ENCODE results near the gene GGNBP2.

DNA sequence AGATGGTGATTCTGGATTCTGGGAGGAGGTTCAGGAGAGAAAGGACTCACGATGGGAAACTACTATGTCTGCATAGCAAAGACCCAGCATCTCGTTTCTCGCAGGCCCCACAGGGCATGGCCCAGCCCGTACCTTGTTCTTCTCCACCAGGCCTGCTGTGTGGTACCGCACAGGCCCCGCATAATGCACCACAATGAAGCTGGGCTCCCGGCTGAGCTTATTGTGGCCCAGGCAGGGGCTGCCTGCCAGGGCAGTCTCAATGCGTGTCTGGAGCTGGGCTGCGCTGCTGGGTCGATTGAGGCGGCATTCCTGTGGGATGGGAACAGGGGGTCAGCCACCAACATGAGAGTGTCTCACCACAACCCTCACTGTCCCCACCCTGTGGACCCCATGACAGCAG lies 37.9 kb upstream of the GGNBP2 start:
- TF ChIP-seq, protein P1, sequence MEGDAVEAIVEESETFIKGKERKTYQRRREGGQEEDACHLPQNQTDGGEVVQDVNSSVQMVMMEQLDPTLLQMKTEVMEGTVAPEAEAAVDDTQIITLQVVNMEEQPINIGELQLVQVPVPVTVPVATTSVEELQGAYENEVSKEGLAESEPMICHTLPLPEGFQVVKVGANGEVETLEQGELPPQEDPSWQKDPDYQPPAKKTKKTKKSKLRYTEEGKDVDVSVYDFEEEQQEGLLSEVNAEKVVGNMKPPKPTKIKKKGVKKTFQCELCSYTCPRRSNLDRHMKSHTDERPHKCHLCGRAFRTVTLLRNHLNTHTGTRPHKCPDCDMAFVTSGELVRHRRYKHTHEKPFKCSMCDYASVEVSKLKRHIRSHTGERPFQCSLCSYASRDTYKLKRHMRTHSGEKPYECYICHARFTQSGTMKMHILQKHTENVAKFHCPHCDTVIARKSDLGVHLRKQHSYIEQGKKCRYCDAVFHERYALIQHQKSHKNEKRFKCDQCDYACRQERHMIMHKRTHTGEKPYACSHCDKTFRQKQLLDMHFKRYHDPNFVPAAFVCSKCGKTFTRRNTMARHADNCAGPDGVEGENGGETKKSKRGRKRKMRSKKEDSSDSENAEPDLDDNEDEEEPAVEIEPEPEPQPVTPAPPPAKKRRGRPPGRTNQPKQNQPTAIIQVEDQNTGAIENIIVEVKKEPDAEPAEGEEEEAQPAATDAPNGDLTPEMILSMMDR (IDR thresholded peaks at IDR 0.05; ENCODE audit: insufficient read depth, low read length) = no peak
- TF ChIP-seq SPI1 (IDR thresholded peaks at IDR 0.05; ENCODE audit: borderline replicate concordance, low read depth) (no peak), POLR2AphosphoS5 (IDR thresholded peaks at IDR 0.05; ENCODE audit: low read depth) (no peak)
